ENCODE data around the gene NDUFA11. TPM values are rescaled to one million over a fixed set of nuclear protein-coding genes. Genes with fewer than 3 reads are reported as not detected.
"Not testable (repeated sequence)": the region's sequence is repeated elsewhere in the genome, so short reads cannot be mapped to it uniquely, and the experiment has no call there.

The NDUFA11 gene
- total and polyA plus RNA-seq, 5 donors from 2014 or later: 120 to 499 (median 444) TPM

DNA sequence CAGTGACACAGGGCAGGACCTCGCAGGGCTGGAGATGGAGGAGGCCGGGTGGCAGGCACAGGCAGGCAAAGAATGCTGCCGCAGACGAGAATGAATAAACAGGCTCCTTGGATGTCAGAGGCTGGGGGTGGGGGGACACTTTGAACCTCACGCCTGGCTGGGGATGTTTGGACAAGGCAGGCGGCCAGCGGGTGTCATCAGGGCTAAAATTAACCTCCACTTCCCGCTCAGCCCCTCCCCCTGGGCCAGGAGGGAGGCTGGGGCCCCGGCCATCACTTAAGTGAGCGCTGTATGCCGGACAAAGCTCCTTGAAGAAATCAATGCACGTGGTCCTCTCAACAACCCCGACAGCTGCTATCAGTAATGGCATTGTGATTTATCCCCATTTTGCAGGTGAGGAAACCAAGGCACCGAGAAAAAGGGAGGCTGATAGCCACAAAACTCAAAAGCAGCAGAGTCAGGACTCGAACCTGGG lies 22.9 kb downstream of the NDUFA11 start:
- H3K36me3 Mint-ChIP-seq: no peaks in the 10 kb centered on the region
- DNase-seq (no peak), ATAC-seq (ENCODE audit: low read depth in 2 of 2) (no peak)
- Histone ChIP-seq H3K36me3 (ENCODE audit: control insufficient read depth, insufficient read depth, low read length) (no peaks in the 10 kb centered on the region), H3K4me3 (ENCODE audit: low read depth, low read length) (no peak overlapping the region), H3K4me1 (ENCODE audit: control insufficient read depth, insufficient read depth, low read length, poor library complexity, severe bottlenecking) (no peaks in the 10 kb centered on the region), H3K27ac (ENCODE audit: insufficient read depth, low read length, poor library complexity, severe bottlenecking) (no peak overlapping the region), H3K9me3 (ENCODE audit: control insufficient read depth in 2 of 2, low read length in 2 of 2) (no peaks in the 10 kb centered on the region), H3K27me3 (ENCODE audit: control insufficient read depth, insufficient read depth, low read length) (no peaks in the 10 kb centered on the region)
- H3K4me1 Mint-ChIP-seq: no peaks in the 10 kb centered on the region
- H3K9me3 Mint-ChIP-seq: no peaks in the 10 kb centered on the region
- no peak overlapping the region for H3K27ac Mint-ChIP-seq
- H3K4me3 Mint-ChIP-seq: no peak overlapping the region
- H3K27me3 Mint-ChIP-seq: peaks cover 10% of the 10 kb centered on the region

GRCh38 chr19:5880196-5880595 lies 23.4 kb downstream of the NDUFA11 start:
- H3K36me3 ChIP-seq (ENCODE audit: control insufficient read depth, insufficient read depth, low read length): no peaks in the 10 kb centered on the region
- Mint-ChIP-seq H3K4me3 (no peak overlapping the region), H3K27me3 (peaks cover 10% of the 10 kb centered on the region), H3K36me3 (no peaks in the 10 kb centered on the region), H3K27ac (no peak overlapping the region), H3K4me1 (no peaks in the 10 kb centered on the region), H3K9me3 (no peaks in the 10 kb centered on the region)
- ATAC-seq (ENCODE audit: low read depth in 2 of 2) (no peak), DNase-seq (no peak)
- no peaks in the 10 kb centered on the region for H3K27me3 ChIP-seq (ENCODE audit: control insufficient read depth, insufficient read depth, low read length)
- H3K9me3 ChIP-seq (ENCODE audit: control insufficient read depth in 2 of 2, low read length in 2 of 2): no peaks in the 10 kb centered on the region
- no peaks in the 10 kb centered on the region for H3K4me1 ChIP-seq (ENCODE audit: control insufficient read depth, insufficient read depth, low read length, poor library complexity, severe bottlenecking)
- no peak overlapping the region for H3K27ac ChIP-seq (ENCODE audit: insufficient read depth, low read length, poor library complexity, severe bottlenecking)
- no peak overlapping the region for H3K4me3 ChIP-seq (ENCODE audit: low read depth, low read length)

GRCh38 chr19:5877882-5878281 lies 25.7 kb downstream of the NDUFA11 start:
- Histone ChIP-seq H3K4me1 (ENCODE audit: control insufficient read depth, insufficient read depth, low read length, poor library complexity, severe bottlenecking) (no peaks in the 10 kb centered on the region), H3K4me3 (ENCODE audit: low read depth, low read length) (no peak overlapping the region), H3K27ac (ENCODE audit: insufficient read depth, low read length, poor library complexity, severe bottlenecking) (no peak overlapping the region), H3K9me3 (ENCODE audit: control insufficient read depth in 2 of 2, low read length in 2 of 2) (no peaks in the 10 kb centered on the region), H3K27me3 (ENCODE audit: control insufficient read depth, insufficient read depth, low read length) (no peaks in the 10 kb centered on the region), H3K36me3 (ENCODE audit: control insufficient read depth, insufficient read depth, low read length) (no peaks in the 10 kb centered on the region)
- no peak overlapping the region for H3K4me3 Mint-ChIP-seq
- no peak for DNase-seq
- H3K27me3 Mint-ChIP-seq: peaks cover 5% of the 10 kb centered on the region
- no peak for ATAC-seq (ENCODE audit: low read depth in 2 of 2)
- no peaks in the 10 kb centered on the region for H3K4me1 Mint-ChIP-seq
- H3K27ac Mint-ChIP-seq: no peak overlapping the region
- no peaks in the 10 kb centered on the region for H3K36me3 Mint-ChIP-seq
- H3K9me3 Mint-ChIP-seq: peaks cover 0 to 2% (median 0%) of the 10 kb centered on the region in 7 donors

DNA sequence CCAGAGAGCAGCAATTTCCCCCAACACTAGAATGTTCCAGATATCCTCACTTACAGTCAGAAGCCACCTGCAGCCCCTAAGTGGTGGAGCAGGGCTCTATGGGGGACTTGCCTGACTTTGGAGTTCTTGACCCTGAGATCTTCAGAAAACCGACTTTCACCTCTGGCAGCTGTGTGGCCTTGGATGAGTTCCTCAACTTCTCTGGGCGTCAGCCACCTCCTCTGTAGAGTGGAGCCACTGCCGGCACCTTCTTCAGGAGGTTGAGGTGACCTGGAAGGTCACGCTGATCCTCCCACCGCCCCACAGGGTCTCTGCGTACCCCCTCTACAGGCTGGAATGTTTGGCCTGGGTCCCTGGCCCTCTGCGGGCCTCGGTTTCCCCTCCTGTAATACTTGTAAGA lies 26.2 kb downstream of the NDUFA11 start:
- H3K36me3 ChIP-seq (ENCODE audit: control insufficient read depth, insufficient read depth, low read length): no peaks in the 10 kb centered on the region
- H3K27ac ChIP-seq (ENCODE audit: insufficient read depth, low read length, poor library complexity, severe bottlenecking): no peak overlapping the region
- H3K9me3 ChIP-seq (ENCODE audit: control insufficient read depth in 2 of 2, low read length in 2 of 2): no peaks in the 10 kb centered on the region
- no peaks in the 10 kb centered on the region for H3K4me1 ChIP-seq (ENCODE audit: control insufficient read depth, insufficient read depth, low read length, poor library complexity, severe bottlenecking)
- Mint-ChIP-seq H3K4me3 (no peak overlapping the region), H3K9me3 (peaks cover 0 to 2% (median 0%) of the 10 kb centered on the region in 7 donors), H3K4me1 (no peaks in the 10 kb centered on the region), H3K27me3 (peaks cover 5% of the 10 kb centered on the region), H3K27ac (no peak overlapping the region), H3K36me3 (no peaks in the 10 kb centered on the region)
- ATAC-seq (ENCODE audit: low read depth in 2 of 2) (no peak), DNase-seq (no peak)
- no peaks in the 10 kb centered on the region for H3K27me3 ChIP-seq (ENCODE audit: control insufficient read depth, insufficient read depth, low read length)
- H3K4me3 ChIP-seq (ENCODE audit: low read depth, low read length): no peak overlapping the region

DNA sequence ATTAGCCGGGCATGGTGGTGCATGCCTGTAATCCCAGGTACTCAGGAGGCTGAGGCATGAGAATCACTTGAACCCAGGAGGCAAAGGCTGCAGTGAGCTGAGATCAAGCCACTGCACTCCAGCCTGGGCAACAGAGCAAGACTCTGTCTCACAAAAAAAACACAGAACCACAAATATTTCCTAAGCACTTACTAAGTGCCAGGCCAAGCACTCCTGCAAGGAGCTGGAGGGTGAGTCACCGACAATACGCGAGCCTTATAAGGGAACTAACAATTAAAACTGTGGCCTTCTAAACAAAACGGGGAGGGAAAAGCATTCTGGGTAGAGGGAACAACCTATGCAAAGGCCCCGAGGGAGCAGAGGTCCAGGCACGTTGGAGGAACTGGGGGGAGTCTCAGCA lies 29.1 kb downstream of the NDUFA11 start:
- not testable (repeated sequence) for H3K4me3 ChIP-seq (ENCODE audit: low read depth, low read length); ATAC-seq (ENCODE audit: low read depth in 2 of 2); H3K4me3 Mint-ChIP-seq; H3K4me1 Mint-ChIP-seq; H3K27me3 Mint-ChIP-seq; H3K4me1 ChIP-seq (ENCODE audit: control insufficient read depth, insufficient read depth, low read length, poor library complexity, severe bottlenecking); H3K36me3 Mint-ChIP-seq; DNase-seq; H3K36me3 ChIP-seq (ENCODE audit: control insufficient read depth, insufficient read depth, low read length); H3K27me3 ChIP-seq (ENCODE audit: control insufficient read depth, insufficient read depth, low read length); H3K27ac Mint-ChIP-seq; H3K9me3 Mint-ChIP-seq; H3K9me3 ChIP-seq (ENCODE audit: control insufficient read depth in 2 of 2, low read length in 2 of 2); H3K27ac ChIP-seq (ENCODE audit: insufficient read depth, low read length, poor library complexity, severe bottlenecking)

GRCh38 chr19:5873617-5874199 lies 29.9 kb downstream of the NDUFA11 start:
- DNase-seq (no peak), ATAC-seq (ENCODE audit: low read depth in 2 of 2) (no peak)
- Histone ChIP-seq H3K9me3 (ENCODE audit: control insufficient read depth in 2 of 2, low read length in 2 of 2) (no peaks in the 10 kb centered on the region), H3K27ac (ENCODE audit: insufficient read depth, low read length, poor library complexity, severe bottlenecking) (no peak overlapping the region), H3K36me3 (ENCODE audit: control insufficient read depth, insufficient read depth, low read length) (no peaks in the 10 kb centered on the region), H3K4me3 (ENCODE audit: low read depth, low read length) (no peak overlapping the region), H3K4me1 (ENCODE audit: control insufficient read depth, insufficient read depth, low read length, poor library complexity, severe bottlenecking) (no peaks in the 10 kb centered on the region), H3K27me3 (ENCODE audit: control insufficient read depth, insufficient read depth, low read length) (no peaks in the 10 kb centered on the region)
- no peak overlapping the region for H3K4me3 Mint-ChIP-seq
- no peaks in the 10 kb centered on the region for H3K36me3 Mint-ChIP-seq
- H3K4me1 Mint-ChIP-seq: no peaks in the 10 kb centered on the region
- H3K27me3 Mint-ChIP-seq: no peaks in the 10 kb centered on the region
- H3K27ac Mint-ChIP-seq: no peak overlapping the region
- H3K9me3 Mint-ChIP-seq: peaks cover 0 to 2% (median 0%) of the 10 kb centered on the region in 7 donors

DNA sequence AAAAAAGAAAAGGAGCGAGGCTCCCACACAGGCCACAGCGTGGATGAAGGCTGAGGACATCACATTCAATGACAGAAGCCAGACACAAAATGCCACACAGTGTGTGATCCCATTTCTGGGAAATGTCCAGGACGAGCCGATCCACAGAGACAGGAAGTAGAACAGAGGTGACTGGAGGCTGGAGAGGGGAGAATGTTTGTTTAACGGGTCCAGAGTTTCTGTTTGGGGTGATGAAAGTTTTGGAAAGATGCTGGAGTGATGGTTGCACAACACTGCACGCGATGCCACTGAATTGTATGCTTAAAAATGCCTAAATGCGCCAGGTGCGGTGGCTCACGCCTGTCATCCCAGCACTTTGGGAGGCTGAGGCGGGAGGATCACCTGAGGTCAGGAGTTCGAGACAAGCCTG lies 32.6 kb downstream of the NDUFA11 start:
- no peaks in the 10 kb centered on the region for H3K27me3 Mint-ChIP-seq
- no peaks in the 10 kb centered on the region for H3K4me1 Mint-ChIP-seq
- H3K36me3 ChIP-seq (ENCODE audit: control insufficient read depth, insufficient read depth, low read length): no peaks in the 10 kb centered on the region
- H3K27ac Mint-ChIP-seq: peak overlapping the region in 1 of 3 donors; percentile 48
- no peak overlapping the region for H3K4me3 Mint-ChIP-seq
- peaks cover 0 to 2% (median 0%) of the 10 kb centered on the region in 7 donors for H3K9me3 Mint-ChIP-seq
- H3K4me1 ChIP-seq (ENCODE audit: control insufficient read depth, insufficient read depth, low read length, poor library complexity, severe bottlenecking): no peaks in the 10 kb centered on the region
- no peak overlapping the region for H3K27ac ChIP-seq (ENCODE audit: insufficient read depth, low read length, poor library complexity, severe bottlenecking)
- DNase-seq (no peak), ATAC-seq (ENCODE audit: low read depth in 2 of 2) (no peak)
- no peaks in the 10 kb centered on the region for H3K27me3 ChIP-seq (ENCODE audit: control insufficient read depth, insufficient read depth, low read length)
- no peaks in the 10 kb centered on the region for H3K9me3 ChIP-seq (ENCODE audit: control insufficient read depth in 2 of 2, low read length in 2 of 2)
- H3K36me3 Mint-ChIP-seq: no peaks in the 10 kb centered on the region
- no peak overlapping the region for H3K4me3 ChIP-seq (ENCODE audit: low read depth, low read length)
